ENCODE data around the gene HMX3.
"Not testable (repeated sequence)": the region's sequence is repeated elsewhere in the genome, so short reads cannot be mapped to it uniquely, and the experiment has no call there.

- TF ChIP-seq, protein P1, sequence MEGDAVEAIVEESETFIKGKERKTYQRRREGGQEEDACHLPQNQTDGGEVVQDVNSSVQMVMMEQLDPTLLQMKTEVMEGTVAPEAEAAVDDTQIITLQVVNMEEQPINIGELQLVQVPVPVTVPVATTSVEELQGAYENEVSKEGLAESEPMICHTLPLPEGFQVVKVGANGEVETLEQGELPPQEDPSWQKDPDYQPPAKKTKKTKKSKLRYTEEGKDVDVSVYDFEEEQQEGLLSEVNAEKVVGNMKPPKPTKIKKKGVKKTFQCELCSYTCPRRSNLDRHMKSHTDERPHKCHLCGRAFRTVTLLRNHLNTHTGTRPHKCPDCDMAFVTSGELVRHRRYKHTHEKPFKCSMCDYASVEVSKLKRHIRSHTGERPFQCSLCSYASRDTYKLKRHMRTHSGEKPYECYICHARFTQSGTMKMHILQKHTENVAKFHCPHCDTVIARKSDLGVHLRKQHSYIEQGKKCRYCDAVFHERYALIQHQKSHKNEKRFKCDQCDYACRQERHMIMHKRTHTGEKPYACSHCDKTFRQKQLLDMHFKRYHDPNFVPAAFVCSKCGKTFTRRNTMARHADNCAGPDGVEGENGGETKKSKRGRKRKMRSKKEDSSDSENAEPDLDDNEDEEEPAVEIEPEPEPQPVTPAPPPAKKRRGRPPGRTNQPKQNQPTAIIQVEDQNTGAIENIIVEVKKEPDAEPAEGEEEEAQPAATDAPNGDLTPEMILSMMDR (IDR thresholded peaks at IDR 0.05; ENCODE audit: low read length) = not testable (repeated sequence)
- not testable (repeated sequence) for TF ChIP-seq EZH2 (IDR thresholded peaks at IDR 0.05; ENCODE audit: borderline replicate concordance, low read length)
Measured at GRCh38 chr10:123171616-123172015, 35.8 kb downstream of the HMX3 start.
